Ishikawa (cell line): Measurements from ENCODE around the gene ARVCF.

Source experiments
- CEBPB ChIP-seq: IDR thresholded peaks from 2 replicates; pipeline ENCODE4 v1.6.1; 2012
- CREB1 ChIP-seq: IDR thresholded peaks from 2 replicates; pipeline ENCODE4 v1.6.1; 2012; ENCODE audit warnings: low read depth
- EGR1 ChIP-seq: IDR thresholded peaks from 2 replicates; pipeline ENCODE4 v1.6.1; 2012
- EP300 ChIP-seq: IDR thresholded peaks from 2 replicates; pipeline ENCODE4 v1.6.1; 2012; ENCODE audit warnings: borderline replicate concordance
- FOXM1 ChIP-seq: IDR thresholded peaks from 2 replicates; pipeline ENCODE4 v1.6.1; 2012; ENCODE audit warnings: low read depth, borderline replicate concordance
- MAX ChIP-seq: IDR thresholded peaks from 2 replicates; pipeline ENCODE4 v1.6.1; 2012
- NFIC ChIP-seq: IDR thresholded peaks from 2 replicates; pipeline ENCODE4 v1.6.1; 2012
- RAD21 ChIP-seq: IDR thresholded peaks from 2 replicates; pipeline ENCODE4 v1.6.1; 2012; ENCODE audit warnings: low read depth
- REST ChIP-seq: IDR thresholded peaks from 2 replicates; pipeline ENCODE4 v1.6.1; 2012; ENCODE audit warnings: low read depth, mild to moderate bottlenecking
- TAF1 ChIP-seq: IDR thresholded peaks from 2 replicates; pipeline ENCODE4 v1.6.1; 2012; ENCODE audit warnings: low read depth, mild to moderate bottlenecking
- TCF12 ChIP-seq: IDR thresholded peaks from 2 replicates; pipeline ENCODE4 v1.6.1; 2012; ENCODE audit warnings: low read depth
- TEAD4 ChIP-seq: IDR thresholded peaks from 2 replicates; pipeline ENCODE4 v1.6.1; 2012
- USF1 ChIP-seq: IDR thresholded peaks from 2 replicates; pipeline ENCODE4 v1.6.1; 2012
- YY1 ChIP-seq: IDR thresholded peaks from 2 replicates; pipeline ENCODE4 v1.6.1; 2012; ENCODE audit warnings: low read depth
- ZBTB7A ChIP-seq: IDR thresholded peaks from 2 replicates; pipeline ENCODE4 v1.6.1; 2012; ENCODE audit warnings: low read depth

Gene ARVCF

GRCh38 chr22:19995611-19996339, 20.8 kb downstream of the ARVCF start:
- TF ChIP-seq MAX: no peak
- TF ChIP-seq EP300: no peak
- TF ChIP-seq EGR1: no peak
- TF ChIP-seq TAF1: no peak
- TF ChIP-seq USF1: no peak
- no peak for TF ChIP-seq CREB1
- TF ChIP-seq NFIC: no peak
- TF ChIP-seq FOXM1: no peak
- no peak for TF ChIP-seq REST
- TF ChIP-seq CEBPB: no peak
- TF ChIP-seq ZBTB7A: no peak

GRCh38 chr22:19994851-19995610, 21.6 kb downstream of the ARVCF start:
- no peak for TF ChIP-seq RAD21
- no peak for TF ChIP-seq FOXM1
- no peak for TF ChIP-seq CREB1
- TF ChIP-seq USF1: no peak
- TF ChIP-seq TAF1: no peak
- no peak for TF ChIP-seq TCF12
- TF ChIP-seq NFIC: no peak
- no peak for TF ChIP-seq CEBPB

- TF ChIP-seq YY1 (no peak), RAD21 (no peak), FOXM1 (no peak), REST (no peak), USF1 (no peak), CEBPB (no peak), EP300 (no peak), TCF12 (no peak), ZBTB7A (no peak), EGR1 (no peak), TEAD4 (no peak), MAX (no peak), NFIC (no peak), TAF1 (no peak), CREB1 (no peak)
Observed at GRCh38 chr22:19993926-19994325, 22.7 kb downstream of the ARVCF start.

GRCh38 chr22:19992921-19993355, 23.7 kb downstream of the ARVCF start:
- no peak for TF ChIP-seq FOXM1
- TF ChIP-seq ZBTB7A: no peak
- no peak for TF ChIP-seq USF1
- no peak for TF ChIP-seq RAD21
- no peak for TF ChIP-seq CEBPB
- no peak for TF ChIP-seq TAF1
- no peak for TF ChIP-seq TCF12
- no peak for TF ChIP-seq YY1
- no peak for TF ChIP-seq CREB1
- no peak for TF ChIP-seq REST
- TF ChIP-seq NFIC: no peak
